Adipose tissue (tissue), 3 donors: ENCODE data around the gene LRWD1. TPM values are rescaled to one million over a fixed set of nuclear protein-coding genes. Genes with fewer than 3 reads are reported as not detected.
"Not testable (repeated sequence)": the region's sequence is repeated elsewhere in the genome, so short reads cannot be mapped to it uniquely, and the experiment has no call there.

ENCODE experiments used
- H3K27ac ChIP-seq: one replicate; pipeline ENCODE4 v1.5.1; 2013; ENCODE audit warnings: low read depth, low read length
- WGBS, 3 donors: extraction: QIAGEN DNeasy Blood & Tissue Kit; methylation state at CpG; one replicate each; pipeline ENCODE4 v1.1.7; 2013; 5-methylcytosine and 5-hydroxymethylcytosine counted together
- polyA plus RNA-seq, 3 donors: library from polyadenylated mRNA; stranded (reverse); fragments of 200-250 nt; gene quantifications; one replicate each; pipeline ENCODE4 v1.2.3, GENCODE V29; 2013
- donor health status: healthy with polysubstance abuse.
- donor health status: Bipolar disorder and iron deficiency.
- donor health status: healthy.

Gene LRWD1
- polyA plus RNA-seq, 3 donors, result 7.6 to 15.1 (median 10.4) TPM

- not testable (repeated sequence) for H3K27ac ChIP-seq
- 0% methylated on average over 2 of the region's 10 CpGs; no CpG with 5 or more reads in 1 of the 3 donors for WGBS, 3 donors
These were observed 14.4 kb downstream of the LRWD1 start for GRCh38 chr7:102479209-102479584.

GRCh38 chr7:102479982-102480637 lies 15.3 kb downstream of the LRWD1 start:
- 5 to 12% (median 8%) methylated on average over 5 to 8 of the region's 11 CpGs for WGBS, 3 donors
- not testable (repeated sequence) for H3K27ac ChIP-seq

- WGBS, 3 donors, result no CpG with 5 or more reads among the region's 10 CpGs
- H3K27ac ChIP-seq, result not testable (repeated sequence)
These were observed 17.2 kb downstream of the LRWD1 start for GRCh38 chr7:102481962-102482361.

DNA sequence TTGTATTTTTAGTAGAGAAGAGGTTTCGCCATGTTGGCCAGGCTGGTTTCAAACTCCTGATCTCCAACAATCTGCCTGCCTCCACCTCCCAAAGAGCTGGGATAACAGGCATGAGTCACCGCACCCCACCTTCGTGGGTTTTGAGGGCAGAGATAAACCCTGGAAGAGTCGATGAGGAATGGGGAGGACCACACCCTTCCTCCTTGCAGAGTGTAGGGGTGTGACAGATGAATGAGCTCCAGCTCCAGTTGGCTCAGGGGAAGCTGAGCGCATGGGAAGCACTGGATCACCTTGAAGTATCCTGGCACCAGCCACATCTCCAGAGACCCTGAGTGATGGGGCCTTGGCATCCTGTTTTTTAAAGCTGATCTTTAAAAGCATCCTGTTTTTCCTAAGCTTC lies 19.5 kb downstream of the LRWD1 start:
- no CpG with 5 or more reads among the region's 5 CpGs for WGBS, 3 donors
- not testable (repeated sequence) for H3K27ac ChIP-seq

DNA sequence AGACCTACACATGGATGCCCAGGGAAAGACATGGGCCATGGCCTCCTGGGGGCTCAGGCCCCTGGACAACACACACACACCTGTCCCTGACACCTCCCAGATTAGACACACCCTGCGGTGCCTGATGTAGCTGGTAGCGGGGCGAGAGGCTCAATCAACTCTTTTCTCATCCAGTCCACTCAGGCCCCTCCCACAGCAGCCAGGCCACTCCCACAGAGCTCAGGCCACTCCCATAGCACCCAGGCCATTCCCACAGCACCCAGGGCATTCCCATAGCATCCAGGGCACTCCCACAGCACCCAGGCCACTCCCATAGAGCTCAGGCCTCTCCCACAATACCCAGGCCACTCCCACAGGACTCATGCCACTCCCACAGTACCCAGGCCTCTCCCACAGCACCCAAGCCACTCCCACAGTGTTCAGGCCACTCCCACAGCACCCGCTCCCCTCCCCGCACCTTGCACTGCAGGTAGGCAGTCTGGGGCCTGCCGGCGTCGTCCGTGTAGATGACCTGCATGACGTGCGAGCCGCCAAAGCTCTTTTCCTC lies 25.8 kb downstream of the LRWD1 start:
- not testable (repeated sequence) for H3K27ac ChIP-seq
- WGBS, 3 donors, result 71 to 96% (median 77%) methylated on average over 2 to 3 of the region's 12 CpGs

- no CpG with 5 or more reads among the region's 33 CpGs for WGBS, 3 donors
- not testable (repeated sequence) for H3K27ac ChIP-seq
These were observed 28.6 kb downstream of the LRWD1 start for GRCh38 chr7:102493220-102493935.

DNA sequence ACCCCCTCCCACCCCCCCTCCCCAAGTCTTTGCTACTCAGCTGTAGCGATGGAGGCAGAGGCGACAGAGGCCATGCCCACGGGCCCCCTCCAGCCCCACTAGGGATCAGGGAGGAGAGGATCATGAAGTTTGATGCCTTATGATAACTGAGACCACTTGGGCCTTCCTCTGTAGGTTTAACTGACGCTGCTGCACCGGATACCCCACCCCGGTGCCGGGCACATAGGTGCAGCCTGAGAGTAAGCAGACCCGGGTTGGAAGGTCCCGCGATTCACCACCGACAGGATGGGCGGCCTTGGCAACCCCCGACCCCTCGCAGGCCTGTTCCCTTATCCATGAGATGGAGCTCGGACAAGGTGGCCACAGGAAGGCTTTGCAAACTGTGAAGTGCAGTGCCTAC lies 29.2 kb downstream of the LRWD1 start:
- WGBS, 3 donors, result 15 to 52% (median 44%) methylated on average over 4 to 8 of the region's 15 CpGs
- not testable (repeated sequence) for H3K27ac ChIP-seq

- no CpG with 5 or more reads among the region's 67 CpGs for WGBS, 3 donors
- H3K27ac ChIP-seq, result not testable (repeated sequence)
These were observed 29.8 kb downstream of the LRWD1 start for GRCh38 chr7:102494473-102495149.

DNA sequence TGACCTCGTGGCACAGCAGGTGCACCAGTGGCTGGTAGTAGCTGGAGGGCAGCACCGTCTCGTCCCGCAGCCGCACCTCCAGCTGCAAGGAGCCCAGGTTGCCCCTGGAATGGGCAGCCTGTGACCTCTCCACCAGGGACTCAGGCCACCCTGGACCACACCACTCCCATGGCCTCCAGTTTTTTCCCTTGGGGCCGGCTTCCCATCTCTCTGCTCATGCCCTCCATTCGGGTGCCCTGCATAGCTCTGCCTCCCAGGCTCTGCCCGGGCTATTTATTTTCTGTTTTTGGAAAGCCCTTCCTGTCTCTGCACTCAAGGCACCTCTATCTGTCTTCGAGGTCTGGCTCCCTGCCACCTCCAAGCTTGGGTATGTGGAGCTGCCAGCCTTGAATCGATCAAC lies 32.1 kb downstream of the LRWD1 start:
- not testable (repeated sequence) for H3K27ac ChIP-seq
- WGBS, 3 donors, result 49 to 83% (median 75%) methylated on average over 3 of the region's 10 CpGs

GRCh38 chr7:102497308-102497707 lies 32.5 kb downstream of the LRWD1 start:
- 70 to 95% (median 85%) methylated on average over 1 of the region's 5 CpGs for WGBS, 3 donors

DNA sequence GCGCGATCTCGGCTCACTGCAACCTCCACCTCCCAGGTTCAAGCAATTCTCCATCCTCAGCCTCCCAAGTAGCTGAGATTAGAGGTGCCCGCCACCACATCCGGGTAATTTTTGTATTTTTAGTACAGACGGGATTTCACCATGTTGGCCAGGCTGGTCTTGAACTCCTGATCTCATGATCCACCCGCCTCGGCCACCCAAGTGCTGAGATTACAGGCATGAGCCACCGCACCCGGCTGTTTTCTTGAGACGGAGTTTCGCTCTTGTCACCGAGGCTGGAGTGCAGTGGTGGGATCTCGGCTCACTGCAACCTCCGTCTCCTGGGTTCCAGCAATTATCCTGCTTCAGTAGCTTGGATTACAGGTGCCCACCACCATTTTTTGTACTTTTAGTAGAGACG lies 33.5 kb downstream of the LRWD1 start:
- 89 to 93% (median 92%) methylated on average over 8 to 11 of the region's 16 CpGs for WGBS, 3 donors
- not testable (repeated sequence) for H3K27ac ChIP-seq

More at GRCh38 chr7:102497308-102497707, 32.5 kb downstream of the LRWD1 start:
- H3K27ac ChIP-seq, result not testable (repeated sequence)

GRCh38 chr7:102503141-102503540 lies 38.4 kb downstream of the LRWD1 start:
- WGBS, 3 donors, result no CpG with 5 or more reads among the region's 12 CpGs
- not testable (repeated sequence) for H3K27ac ChIP-seq

DNA sequence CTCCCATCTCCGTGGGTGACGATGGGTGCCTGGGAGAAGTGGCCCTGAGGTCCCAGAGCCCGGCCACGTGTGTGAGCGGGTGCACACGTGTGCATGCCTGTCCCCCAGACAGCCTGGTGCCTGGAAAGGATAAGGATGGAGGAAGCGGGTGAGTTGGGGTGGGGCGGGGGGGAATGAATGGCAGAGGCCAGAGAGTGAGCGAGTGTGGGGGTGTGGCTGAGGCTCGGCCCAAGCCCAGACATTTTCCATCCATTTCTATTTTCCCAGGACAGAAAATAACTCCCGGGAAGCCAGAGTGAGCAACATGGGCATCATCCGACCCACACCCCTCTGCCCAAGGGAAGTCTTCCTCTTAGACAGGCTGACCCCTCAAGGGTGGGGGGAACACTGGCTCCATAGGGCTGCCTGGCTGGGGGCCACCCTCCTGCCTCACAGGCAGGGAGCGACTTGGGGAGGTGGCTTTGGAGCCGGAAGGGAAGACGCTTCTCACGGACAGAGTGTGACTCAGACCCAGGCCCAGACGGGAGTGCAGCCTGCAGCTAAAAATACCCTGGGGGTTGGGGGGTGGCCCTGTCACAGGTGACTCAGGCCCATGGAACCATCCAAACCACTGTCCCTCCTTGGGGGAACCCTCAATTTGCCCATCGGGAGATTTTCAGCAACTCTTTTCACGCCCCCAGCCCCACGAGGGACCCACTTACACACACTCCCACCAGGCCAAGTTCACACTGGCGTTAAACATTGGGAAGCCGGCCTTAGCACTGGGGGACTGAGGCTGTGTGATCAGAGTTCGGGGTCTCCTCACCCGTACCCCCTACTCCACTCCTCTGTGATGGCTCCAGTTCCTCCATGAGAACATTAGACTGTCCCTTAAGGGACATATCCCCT lies 40.8 kb downstream of the LRWD1 start:
- H3K27ac ChIP-seq, result not testable (repeated sequence)

GRCh38 chr7:102507410-102508088 lies 42.8 kb downstream of the LRWD1 start:
- H3K27ac ChIP-seq, result not testable (repeated sequence)

More for the DNA sequence above, 40.8 kb downstream of the LRWD1 start:
- WGBS, 3 donors, result 82 to 94% (median 83%) methylated on average over 4 to 5 of the region's 24 CpGs

DNA sequence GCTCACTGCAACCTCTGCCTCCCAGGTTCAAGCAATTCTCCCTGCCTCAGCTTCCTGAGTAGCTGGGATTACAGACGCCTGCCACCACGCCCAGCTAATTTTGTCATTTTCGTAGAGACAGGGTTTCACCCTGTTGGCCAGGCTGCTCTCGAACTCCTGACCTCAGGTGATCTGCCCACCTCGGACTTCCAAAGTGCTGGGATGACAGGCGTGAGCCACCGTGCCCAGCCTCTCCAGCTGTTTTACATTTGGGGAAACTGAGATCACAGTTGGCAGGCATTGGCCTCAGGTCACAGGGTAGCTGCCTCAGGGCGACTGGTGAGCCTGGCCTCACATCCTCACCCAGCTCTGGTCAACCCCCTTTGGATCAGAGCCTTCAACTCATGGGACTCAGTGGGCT lies 45.8 kb downstream of the LRWD1 start:
- 66 to 70% (median 67%) methylated on average over 4 of the region's 8 CpGs for WGBS, 3 donors

More at GRCh38 chr7:102507410-102508088, 42.8 kb downstream of the LRWD1 start:
- WGBS, 3 donors, result 69 to 79% (median 70%) methylated on average over 2 of the region's 8 CpGs

DNA sequence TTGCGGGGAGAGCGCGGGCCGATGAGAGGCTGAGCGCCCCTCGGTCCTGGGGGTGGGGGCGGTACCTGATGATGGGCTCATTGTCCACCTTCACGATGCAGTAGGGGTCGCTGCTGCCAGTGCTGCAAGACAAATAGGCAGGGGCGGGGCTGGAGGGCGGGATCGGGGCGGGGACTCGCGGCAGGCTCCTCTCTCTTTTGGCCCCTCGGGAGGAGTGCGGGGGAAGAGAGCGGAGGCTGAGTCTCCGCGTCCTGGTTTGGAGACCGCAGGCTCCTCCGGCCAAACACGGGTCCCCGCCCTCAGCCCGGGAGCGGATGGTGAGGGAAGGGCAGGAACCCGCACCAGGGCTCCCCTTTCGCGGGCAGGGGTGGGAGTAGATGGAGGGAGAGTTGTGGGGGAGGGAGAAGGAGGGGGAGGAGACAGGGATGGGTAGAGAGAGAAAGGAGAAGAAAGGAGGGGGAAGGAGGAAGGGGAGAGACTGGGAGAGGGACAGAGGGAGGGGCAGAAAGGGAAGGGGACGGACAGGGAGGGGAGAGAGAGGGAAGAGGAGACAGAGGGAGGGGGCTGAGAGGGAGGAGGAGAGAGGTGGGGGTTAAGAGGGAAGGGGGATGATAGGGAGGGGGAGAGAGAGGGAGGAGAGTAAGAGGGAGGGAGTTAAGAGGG lies 47.2 kb downstream of the LRWD1 start:
- not testable (repeated sequence) for H3K27ac ChIP-seq
- WGBS, 3 donors, result no CpG with 5 or more reads among the region's 30 CpGs

More for the DNA sequence above, 45.8 kb downstream of the LRWD1 start:
- H3K27ac ChIP-seq, result not testable (repeated sequence)

- not testable (repeated sequence) for H3K27ac ChIP-seq
- 9 to 18% (median 10%) methylated on average over 3 to 5 of the region's 5 CpGs for WGBS, 3 donors
These were observed 47.9 kb downstream of the LRWD1 start for GRCh38 chr7:102512642-102513221.
